ENCODE measurements around the gene TSKU.

Gene TSKU

DNA sequence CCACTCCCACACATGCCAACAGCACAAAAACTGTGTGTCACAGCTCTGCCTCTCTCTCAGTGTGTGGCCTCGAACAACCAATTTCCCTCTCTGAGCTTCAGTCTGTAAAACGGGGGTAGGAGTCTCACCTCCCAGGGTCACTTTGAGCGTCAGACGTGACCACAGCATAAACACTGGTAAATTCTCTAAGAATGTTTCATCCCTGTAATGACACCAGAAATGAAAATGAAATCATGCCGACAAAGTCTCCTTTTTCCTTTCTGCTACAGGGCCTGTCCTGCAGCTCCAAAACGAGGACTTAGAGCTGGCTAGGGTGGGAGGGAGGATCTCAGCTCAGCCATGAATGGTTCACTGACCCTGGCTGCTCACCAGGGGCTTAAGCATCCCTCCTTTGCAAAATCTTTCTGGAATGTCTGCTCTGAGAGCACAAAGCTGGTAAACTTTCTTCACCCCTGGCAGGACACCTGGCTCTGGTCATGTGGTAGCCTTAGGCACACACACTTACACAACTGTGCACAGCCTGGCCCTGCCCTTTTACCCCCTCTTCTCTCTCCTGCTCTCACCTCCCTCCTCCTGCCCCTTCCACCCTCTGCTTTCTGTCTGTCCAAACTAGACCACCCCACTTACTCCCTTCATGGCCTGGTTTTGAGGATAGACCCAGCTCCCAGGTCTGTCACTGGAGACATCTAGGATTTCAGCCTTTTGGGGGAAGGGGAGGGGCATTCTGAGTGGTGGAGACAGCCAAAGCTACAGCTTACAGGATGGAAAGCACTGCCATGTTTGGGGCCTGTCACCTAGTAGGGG, 12.3 kb upstream of the TSKU start:
- no peak for DNase-seq

DNA sequence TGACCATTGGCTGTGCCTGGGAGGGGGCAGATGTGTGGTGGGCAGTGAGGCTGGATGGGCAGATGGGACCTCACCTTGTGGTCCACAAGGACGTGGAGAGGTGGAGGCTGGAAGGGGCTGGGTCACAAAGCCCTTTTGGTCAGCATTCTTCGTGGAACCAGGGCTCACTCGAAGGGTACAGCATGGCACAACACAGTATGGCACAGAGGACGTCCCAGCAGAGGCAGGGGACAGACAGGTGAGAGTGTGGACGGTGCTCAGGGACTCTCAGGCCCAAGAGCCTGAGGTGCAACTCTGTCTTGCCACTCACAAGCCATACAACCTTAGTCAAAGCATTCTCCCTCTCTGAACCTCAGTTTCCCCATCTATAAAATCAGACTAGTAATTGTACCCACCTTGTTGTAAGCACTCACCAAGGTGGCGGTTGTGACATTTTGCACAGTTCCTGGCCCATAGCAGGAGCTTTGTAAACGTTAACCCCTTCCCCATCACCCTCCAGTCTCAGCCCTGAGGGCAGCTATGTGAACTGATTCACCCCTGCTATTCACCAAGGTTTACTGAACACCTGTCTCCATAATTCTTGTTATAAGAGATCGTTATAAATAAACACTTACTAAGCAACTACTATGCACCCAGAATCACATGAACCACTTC, 11.6 kb upstream of the TSKU start:
- DNase-seq = no peak

DNA sequence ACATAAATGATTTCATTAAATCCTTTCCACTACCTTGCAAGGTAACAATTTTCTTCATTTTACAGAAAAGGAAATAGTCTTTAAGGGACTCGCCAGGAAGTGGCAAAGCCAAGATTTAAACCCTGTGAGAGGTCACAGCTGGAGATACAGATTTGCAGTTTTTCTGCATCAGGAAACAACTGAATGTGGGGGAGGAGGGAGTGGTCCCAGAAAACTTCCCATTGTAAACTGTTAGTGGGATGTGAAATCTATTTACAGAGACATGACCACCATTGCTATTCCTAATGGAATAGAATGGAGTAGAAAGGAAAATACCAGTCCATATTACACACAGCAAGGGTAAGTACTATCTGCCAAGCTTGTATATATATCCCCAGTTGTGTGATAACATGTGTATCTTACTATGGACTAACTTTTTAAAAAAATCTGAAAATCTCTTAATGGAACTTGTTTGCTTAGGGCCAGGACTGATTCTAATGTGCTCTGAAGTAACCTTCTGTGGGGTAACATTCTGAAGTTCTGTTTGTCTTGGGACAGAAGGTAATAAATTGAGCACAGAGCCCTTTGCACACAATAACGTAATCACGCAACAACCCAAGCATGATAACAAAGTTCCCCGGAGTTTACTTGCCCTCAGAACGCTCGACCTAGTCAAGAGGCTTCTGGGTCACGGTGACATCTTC, 10.9 kb upstream of the TSKU start:
- no peak for DNase-seq

DNA sequence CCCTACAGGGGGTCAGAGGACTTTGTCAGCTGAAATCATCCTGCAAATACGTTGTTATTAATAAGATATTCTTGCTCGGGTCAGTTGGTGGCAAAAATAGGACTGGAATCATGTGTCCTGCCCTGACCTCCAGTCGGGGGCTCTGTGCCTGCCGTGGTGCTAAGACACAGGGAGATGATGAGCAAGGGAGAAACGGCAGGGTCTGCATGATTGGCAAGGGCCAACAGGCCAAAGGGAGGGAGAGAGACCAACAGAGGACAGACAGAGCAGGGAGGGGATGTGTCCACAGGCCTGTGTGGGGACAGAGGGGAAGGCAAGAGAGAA, 10.4 kb upstream of the TSKU start:
- DNase-seq = no peak

DNA sequence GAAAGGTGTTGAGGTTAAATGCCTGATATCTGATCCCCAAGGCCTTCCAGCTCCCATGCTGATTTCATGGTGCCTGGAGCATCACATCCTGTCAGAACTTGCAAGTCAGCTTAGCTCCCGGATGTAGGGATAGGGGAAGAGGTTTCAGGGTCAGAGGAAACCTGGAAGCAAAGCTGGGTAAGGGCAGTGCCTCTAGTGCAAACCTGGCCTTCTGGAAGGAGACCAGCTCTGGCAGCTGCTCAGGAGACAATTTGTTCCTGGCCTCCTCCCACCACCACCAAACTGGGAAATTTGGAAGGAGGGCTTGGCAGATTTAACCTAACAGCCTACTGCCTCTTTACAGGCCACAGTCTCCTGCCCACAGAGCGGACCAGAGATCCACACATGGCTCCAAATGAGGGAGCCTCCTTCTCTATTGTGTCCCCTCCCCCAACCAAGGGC, 9.2 kb upstream of the TSKU start:
- DNase-seq = no peak

DNA sequence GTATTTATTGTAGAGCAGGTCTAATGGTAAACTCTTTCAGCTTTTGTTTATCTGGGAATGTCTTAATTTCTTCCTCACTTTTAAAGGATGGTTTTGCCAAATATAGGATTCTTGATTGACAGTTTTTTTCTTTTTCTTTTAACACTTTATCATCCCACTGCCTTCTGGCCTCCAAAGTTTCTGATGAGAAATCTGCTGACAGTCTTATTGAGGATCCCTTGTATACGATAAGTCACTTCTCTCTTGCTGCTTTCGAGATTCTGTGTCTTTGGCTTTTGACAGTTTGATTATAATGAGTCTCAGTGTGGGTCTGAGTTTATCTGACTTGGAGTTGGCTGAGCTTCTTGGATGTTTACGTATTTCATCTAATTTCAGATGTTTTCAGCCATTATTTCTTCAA, 6.7 kb upstream of the TSKU start:
- no peak for DNase-seq

DNA sequence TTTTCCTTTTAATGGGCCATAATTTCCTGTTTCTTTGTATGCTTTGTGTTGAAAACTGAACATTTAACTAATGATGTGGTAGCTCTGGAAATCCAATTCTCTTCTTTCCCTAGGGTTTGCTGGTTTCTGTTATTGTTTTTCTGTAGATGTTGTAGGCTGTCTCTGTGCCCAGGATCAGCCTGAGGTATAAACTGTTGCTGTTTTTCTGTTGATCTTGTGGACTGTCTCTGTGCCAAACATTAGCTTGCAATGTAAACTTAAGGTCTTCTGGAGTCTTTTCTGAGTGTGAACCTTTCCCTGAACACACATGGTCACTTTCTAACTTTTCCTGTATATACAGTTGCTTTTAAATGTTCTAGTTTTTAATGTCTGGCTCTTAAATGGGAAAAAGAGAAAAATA, 5.9 kb upstream of the TSKU start:
- no peak for DNase-seq

DNA sequence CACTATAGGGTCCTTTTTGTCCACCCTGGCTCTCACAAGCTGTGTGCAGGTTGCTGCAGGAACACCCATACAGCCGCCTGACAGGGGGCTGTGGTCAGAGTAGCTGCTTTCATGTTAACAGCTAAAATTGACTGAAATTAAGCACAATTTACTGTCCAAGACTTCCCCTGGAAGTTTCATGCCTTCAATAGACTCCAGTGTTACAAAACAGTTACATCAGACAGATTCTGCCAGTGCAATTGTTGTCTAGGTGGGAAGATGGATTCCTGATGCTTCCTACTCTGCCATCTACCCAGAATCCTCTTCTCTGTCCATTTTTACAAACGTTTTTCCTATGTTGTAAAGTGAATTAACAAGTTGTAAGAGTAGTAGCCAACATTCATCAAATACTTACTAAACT, 5.3 kb upstream of the TSKU start:
- DNase-seq = no peak

DNA sequence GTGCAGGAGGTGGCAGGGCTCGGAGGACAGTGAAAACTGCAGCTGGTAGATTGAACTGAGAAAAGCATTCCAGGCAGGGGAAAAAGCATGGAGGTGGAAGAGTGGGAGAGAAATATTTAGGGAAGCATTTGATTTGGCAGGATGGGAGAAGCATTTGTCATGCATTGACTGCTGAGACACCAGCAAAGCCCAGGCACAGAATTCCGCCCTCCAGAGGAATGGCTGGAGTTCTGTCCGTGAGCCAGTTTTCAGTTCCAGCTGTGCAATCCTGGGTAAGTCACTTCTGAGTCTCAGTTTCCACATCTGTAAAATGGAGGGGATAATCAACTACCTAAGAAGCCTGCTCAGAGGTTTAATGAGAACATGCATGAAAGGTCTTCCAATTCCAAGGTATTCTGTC, 4.3 kb upstream of the TSKU start:
- no peak for DNase-seq

DNA sequence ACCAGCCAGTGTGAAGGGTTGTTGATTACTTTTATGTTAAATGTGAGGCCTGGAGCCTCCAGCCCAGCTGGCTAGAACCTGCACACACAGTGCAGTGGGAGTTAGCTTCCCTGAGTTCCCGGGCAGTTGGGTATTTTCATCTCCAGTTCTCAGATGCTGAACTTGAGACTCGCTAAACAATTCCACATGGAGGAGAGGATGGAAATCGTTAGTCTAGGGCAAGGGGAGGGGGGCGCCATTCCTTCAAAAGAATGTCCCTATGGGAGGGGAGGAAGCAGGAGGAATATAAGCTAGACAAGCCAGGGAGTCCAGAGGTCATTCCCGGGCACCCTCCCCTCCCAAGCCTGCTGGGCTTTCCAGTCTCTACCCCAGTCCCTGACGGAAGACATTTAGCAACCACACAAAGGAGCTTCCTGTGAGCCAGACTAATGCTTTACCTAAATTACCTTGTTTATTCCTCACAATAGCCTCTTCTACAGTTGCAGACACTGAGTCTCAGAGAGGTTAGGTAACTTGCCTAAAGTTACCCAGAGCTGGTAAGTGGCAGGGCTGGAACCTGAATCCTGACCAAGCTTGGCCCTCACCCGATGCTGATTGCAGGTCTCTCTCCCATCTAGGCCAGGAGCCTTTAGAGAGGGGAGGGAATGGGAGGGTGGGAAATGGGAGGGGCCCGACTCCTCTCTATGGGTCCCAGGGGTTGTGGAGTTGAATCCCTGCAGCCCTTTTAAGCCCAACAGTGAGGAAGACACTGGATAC, 1.9 kb upstream of the TSKU start:
- no peak for DNase-seq

DNA sequence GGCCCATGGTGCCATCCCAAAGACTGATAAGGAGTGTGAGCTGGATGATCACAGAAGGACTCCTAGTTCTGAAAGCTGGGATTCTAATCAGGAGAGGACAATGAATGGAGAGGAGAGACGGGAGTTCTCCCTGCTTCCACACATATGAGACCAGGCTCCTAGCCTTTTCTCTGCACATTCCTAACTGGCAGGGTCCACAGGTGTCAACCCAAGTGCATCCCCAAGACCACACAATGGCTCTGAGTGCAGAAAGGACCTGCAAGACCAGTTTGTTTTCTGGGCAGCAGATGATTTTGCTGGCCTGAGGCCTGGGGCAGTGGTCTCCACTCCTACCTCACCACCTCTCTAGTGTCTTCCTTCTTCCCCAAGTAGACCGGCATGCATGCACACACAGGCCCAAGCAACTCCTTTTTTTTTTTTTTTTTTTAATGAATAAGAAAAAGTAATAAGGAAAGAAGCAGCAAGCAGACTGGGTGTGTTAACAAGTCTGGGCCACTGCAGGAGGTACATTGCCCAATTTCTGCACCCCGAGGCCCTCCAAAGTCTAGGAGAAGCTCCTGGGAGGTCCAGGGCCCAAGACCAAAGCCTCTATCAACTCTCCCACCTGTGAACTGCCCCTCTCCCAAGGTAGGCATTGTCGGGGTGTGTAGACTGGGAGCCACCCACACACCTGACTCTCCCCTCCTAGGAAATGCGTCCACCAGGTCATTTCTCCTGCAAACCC, 1.2 kb upstream of the TSKU start:
- DNase-seq = no peak

DNA sequence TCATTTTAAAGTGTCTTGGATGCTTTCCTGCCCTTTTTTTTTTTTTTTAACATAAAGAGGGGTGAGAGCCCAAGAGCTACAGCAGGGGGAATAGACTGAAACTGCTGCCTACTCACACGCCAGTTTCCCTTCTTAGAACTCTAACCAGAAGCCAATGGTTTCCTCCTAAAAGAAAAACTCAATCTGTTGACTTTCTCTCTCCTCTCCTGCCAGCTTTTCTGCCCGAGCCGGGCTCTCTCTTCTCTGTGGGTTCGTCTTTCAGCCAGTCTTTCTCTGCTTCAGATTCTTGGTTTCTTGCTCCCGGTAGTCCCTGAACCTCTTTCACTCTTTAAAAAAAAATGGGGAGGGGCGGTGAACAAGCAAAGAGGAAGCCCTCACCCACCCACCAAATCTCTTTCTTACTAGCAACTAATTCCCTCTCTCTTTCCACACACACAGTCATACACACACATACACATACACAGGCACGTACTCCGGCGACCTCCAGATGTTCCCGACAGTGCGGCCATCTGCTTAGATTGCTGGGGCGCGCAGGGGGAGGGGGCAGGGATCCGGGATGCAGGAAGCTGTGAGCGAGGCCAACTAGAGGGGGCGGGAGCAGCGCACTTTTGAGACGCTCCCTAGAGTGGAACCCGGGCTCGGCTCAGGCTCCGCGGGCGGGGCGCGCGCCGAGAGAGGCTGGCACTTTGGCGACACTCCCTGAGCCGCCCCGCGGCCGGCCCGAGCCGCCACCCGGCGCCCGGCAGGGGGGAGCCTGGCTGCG, 444 bp upstream of the TSKU start:
- DNase-seq = peak; percentile 96

DNA sequence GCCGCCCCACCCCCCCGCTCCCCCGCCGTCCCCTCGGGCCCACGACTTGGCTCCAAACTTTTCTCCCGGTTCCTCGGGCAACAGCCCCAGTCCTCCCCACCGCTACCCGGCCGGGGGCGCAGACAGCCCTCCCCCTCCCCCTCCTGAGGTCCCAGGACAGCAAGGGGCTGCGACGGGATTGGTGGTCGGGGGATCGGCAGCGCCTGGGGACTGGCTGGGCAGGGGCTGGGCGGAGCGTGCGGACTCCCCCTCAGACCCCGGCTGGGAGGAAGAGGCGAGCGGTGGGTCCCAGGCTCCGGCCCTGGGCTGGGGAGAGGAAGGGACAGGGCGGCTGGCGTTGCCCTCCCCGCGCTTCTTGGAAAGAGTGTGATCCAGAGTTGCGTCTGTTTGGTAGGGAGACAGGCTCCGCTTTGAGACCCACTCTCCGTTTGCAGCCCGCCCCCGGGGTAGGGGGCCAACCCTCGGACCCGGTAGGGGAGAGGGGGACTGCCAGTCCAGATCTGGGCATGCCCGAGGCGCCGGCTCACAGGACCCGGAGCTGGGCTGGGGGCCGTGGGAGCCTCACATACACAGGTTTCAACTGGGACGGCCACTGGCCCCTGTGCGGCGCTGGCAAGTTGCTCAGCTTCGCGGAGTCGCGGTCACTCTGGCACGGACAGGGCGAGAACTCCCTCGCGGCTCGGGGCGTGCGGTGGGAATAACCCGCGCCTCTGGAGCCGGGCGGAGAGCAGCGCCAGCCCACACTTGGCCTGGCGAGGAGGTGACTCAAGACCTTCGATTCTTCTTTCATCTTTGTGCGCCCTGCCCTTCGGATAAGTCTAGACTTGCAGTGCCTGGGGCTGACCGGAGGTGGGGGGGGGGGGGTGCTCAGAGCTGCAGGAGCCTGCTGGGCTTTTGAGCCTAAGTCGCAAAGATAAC, 999 bp downstream of the TSKU start:
- peak in 1 of 2 experiments; percentile 30 for DNase-seq

DNA sequence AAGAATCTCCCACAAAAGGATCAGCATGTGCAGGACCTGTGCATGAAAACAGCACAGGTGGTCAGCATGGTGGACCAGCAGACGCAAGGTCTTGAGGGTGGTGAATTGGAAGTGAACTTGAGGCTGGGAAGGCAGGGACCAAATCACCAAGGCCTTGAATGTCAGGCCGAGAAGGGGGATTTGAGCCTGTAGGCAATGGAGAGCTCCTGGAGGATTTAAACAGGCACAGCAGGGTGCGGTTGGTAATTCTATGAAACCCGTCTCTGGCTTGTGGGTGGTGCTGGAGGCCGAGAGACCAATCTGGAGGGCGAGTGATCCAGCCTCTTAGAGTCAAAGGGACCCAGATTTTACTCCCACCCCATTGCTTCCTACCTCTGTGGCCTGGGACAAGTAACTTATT, 2.4 kb downstream of the TSKU start:
- no peak for DNase-seq

DNA sequence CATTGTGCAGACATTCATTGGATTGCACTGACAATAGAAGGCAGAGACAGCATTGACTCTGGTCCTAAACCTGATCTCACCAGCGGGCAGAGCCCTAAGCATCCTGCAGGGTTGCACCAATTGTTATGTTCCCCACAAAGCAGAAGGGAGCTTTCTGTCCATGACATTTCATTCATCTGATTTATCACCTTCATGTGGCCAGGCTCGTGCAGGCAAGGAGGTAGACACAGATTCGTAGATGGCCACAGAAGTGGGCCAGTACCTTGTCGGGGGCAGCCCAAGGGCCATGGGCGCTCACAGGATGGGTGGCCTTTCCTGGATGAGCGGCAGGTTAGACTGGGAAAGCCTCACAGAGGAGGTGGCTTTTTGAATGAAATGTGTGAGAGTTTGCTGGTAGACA, 2.9 kb downstream of the TSKU start:
- DNase-seq = no peak

DNA sequence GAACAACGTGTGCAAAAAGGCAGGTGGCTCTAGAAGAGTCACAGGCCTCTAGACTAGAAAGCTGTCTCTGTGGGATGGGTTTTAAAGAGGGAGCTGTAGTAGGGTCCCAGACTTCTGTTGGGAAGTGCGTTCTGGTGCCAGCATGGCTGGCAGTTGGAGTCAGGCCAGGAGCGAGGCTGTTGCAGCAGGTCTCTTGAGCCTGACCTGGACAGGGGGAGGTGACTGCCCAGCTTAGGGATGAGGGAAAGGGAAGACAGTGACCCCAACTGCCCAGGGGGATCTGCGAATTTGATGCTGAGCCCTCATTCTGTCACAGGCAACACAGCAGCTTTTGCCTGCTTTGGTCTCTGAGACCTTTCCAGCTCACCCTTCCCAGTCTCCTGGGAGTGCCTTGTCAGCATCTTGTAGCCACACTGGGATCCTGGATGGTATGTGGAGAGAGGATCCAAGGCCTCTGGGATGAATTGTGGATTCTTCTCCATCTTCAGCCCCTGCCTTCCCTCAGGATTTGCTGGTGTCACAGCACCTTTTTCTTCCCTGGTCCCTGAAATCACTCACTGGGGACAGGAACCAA, 3.4 kb downstream of the TSKU start:
- DNase-seq = no peak

DNA sequence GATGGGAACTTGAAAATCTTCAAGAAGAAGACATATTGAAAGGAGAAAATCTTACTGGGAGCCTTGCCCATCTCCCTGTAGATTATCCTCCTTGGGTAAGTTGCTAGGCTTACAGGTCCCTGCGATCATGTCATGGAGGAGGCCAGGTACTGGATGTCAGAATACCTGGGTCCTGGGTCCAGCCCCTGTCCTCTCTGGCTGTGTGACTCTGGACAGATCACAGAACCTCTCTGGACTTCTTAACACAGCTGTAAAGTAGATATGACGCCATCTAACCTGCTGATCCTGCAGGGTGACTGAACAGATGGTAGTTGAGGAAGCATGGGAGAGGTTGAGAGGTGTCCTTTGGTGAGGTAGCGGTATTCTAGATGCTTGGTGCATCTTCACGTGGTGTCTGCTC, 4.1 kb downstream of the TSKU start:
- no peak for DNase-seq

DNA sequence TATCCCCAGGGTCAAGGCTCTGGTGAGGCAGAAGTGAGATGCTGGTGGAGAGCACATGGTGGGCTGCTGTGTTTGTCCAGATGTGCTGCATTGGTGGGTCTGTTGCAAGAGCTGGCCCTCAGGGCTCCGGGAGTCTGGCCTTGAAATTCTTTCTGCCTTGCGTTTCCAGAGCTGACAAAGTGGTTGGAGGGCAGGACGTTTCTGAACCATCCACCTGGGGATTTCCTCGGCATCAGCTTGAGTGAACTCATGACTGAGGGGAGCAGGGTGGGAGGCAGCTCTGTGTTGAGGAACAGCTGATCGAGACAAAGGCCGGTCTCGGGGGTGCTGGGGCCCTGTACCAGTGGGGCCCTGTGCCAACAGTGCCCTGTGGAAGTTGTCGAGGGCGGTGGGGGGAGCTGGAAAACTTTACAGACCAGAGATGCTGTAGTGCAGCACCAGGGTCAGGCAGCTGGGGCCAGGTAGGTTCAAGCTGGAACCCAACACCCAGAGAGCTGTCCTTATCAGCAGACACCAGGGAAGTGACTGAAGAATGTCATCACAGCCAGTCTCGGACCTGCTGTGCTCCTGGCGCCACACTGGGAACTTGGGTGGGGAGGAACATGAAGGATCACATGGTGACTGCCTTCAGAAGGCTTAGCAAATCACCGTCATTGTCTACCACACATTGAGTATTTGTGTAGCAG, 4.9 kb downstream of the TSKU start:
- no peak for DNase-seq

DNA sequence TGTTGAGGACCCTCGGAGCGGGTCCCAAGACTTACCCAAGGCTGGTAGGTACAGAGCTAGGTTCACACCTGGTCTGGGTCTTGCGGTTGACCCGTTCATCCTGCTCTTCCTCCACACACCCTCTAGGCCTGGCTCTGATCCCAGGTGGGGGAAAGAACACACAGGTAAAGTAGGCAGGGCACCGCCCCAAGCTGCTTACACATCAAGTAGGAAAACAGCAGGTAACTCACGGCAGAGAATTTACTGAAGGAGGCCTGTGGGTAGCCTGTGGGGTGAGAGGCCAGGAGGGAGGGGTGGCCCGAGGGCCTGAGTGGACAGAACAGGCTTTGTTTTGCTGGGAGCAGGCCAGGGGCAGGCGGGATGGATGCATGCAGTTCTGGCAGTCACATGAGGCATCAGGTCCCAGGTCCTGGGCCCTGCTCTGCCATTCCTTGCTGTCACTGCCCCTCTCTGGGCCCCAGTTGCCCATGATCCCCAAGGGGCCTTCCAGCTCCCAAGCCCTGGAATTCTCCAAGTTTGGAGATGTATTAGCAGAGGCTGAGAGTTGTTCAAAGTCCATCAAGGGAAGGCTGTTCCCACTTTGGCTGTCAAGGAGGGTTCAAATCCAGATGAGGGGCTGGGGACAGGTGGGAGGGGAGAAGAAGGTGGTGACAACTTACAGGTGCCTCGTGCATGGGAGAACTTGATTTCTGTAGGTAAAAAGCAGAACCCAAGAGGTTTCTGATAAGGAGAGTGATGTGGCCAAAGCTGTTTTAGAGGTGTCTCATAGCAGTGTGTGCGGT, 5.7 kb downstream of the TSKU start:
- DNase-seq = no peak
